ENCODE data around the gene EXPH5. TPM values are rescaled to one million over a fixed set of nuclear protein-coding genes. Genes with fewer than 3 reads are reported as not detected.

EXPH5 gene
- total and polyA plus RNA-seq, 2 donors (not counting 1 experiment from before 2014, with no cell fraction given) = 0.12 to 0.37 TPM

DNA sequence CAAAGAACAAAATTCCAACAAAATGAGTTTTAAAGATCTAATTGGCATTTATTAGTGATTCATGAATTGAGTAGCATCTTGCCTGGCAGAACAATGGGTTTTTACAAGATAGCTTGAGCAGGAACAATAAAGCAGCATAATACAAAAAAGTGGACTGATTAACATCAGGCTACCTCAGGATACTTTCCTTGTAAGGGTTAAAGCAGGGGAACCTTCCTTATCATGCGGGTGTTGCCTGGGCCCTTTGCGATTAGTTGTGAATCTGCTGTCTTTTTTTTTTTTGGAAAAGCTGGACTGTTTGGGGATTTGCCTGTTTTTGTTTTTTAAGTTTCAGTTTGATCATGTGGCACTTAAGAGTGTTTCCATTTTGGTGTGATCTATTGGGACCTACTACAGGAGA lies 37.5 kb downstream of the EXPH5 start:
- Histone ChIP-seq H3K79me2 (ENCODE audit: control insufficient read depth, insufficient read depth, low read length) (no peaks in the 10 kb centered on the region), H4K20me1 (ENCODE audit: control insufficient read depth, insufficient read depth, low read length, poor library complexity, severe bottlenecking) (no peaks in the 10 kb centered on the region), H3K4me2 (replicated peaks; ENCODE audit: low read depth, low read length, poor library complexity, severe bottlenecking) (no peak overlapping the region), H3K36me3 (replicated peaks in 1 of 2; ENCODE audit: control extremely low read depth in 1 of 2, control insufficient read depth in 1 of 2, extremely low read depth in 1 of 2, insufficient read depth in 2 of 2, low read length in 1 of 2) (no peaks in the 10 kb centered on the region), H3K4me3 (ENCODE audit: control extremely low read depth in 1 of 5, extremely low read depth in 1 of 5, insufficient read depth in 1 of 5, low read depth in 2 of 5, low read length in 4 of 5) (no peak overlapping the region), H3K27ac (ENCODE audit: low read length in 2 of 2) (no peak overlapping the region), H3K27me3 (replicated peaks in 1 of 4; ENCODE audit: control extremely low read depth in 1 of 4, control insufficient read depth in 3 of 4, insufficient read depth in 4 of 4, low read length in 3 of 4) (no peaks in the 10 kb centered on the region), H3K9me3 (ENCODE audit: control extremely low read depth in 1 of 3, control insufficient read depth in 2 of 3, insufficient read depth in 1 of 3, low read length in 2 of 3) (no peaks in the 10 kb centered on the region), H3K9ac (ENCODE audit: low read length) (no peak overlapping the region), H3K4me1 (ENCODE audit: control insufficient read depth in 2 of 2, insufficient read depth in 2 of 2, low read length in 2 of 2) (no peaks in the 10 kb centered on the region), H2AFZ (ENCODE audit: insufficient read depth, low read depth, low read length, poor library complexity, severe bottlenecking) (no peak overlapping the region)
- intact Hi-C loops (cut with micrococcal nuclease) = no loop called here
- ATAC-seq (ENCODE audit: low read depth) = no peak
- ChIA-PET POLR2A (no interaction called here), CTCF (no interaction called here)
- H3K4me1 Mint-ChIP-seq = no peaks in the 10 kb centered on the region
- no peaks in the 10 kb centered on the region for H3K9me3 Mint-ChIP-seq (ENCODE audit: insufficient read depth)
- H3K4me3 Mint-ChIP-seq = no peak overlapping the region
- WGBS (ENCODE audit: insufficient coverage) = 100% methylated on average over 2 of the region's 2 CpGs
- peaks cover 13% of the 10 kb centered on the region for H3K27me3 Mint-ChIP-seq
- no peak for TF ChIP-seq EZH2 (IDR thresholded peaks at IDR 0.05; ENCODE audit: borderline replicate concordance, insufficient read depth, low read depth, low read length, poor library complexity, severe bottlenecking)
- TF ChIP-seq, protein P1, sequence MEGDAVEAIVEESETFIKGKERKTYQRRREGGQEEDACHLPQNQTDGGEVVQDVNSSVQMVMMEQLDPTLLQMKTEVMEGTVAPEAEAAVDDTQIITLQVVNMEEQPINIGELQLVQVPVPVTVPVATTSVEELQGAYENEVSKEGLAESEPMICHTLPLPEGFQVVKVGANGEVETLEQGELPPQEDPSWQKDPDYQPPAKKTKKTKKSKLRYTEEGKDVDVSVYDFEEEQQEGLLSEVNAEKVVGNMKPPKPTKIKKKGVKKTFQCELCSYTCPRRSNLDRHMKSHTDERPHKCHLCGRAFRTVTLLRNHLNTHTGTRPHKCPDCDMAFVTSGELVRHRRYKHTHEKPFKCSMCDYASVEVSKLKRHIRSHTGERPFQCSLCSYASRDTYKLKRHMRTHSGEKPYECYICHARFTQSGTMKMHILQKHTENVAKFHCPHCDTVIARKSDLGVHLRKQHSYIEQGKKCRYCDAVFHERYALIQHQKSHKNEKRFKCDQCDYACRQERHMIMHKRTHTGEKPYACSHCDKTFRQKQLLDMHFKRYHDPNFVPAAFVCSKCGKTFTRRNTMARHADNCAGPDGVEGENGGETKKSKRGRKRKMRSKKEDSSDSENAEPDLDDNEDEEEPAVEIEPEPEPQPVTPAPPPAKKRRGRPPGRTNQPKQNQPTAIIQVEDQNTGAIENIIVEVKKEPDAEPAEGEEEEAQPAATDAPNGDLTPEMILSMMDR (IDR thresholded peaks at IDR 0.05) = no peak
- H3K27ac Mint-ChIP-seq = no peak overlapping the region
- no peak for DNase-seq

DNA sequence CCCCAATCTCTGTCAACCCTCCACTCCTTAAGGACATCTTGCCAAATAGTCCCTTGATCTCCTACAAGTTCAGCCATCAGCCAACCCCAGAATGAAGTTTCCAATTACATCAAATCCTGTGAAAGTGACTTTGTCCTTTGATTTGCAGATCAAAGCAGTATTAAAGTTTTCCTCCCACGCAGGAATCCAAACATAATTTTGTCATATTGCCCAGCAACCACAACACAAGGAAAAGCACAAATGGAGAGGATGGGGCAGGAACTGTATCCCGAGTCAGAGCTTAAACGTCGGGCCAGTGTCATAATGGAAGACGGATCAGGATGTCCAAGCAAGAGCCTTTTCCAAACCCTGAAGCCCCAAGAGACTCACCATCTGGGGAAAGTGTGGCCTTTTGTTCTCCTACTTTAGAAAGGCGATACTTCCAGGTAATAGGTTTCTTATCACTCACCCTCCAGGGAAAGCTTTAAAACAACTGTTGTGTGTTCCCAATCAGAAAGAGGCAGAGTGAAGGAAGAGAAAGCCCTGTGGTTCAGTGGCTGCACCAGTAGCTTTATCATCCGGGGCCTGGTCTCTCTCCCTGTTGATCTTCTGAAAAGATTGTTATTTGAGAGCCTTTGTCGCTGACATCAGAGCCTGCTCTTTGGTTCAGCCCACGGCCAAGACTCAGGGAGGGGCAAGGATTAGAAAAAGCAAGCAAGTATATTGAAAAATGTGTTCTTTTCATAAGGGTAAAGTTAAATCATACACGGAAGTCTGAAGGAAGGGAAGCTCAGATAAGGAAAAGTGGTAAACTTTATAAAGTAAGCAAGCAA lies 41.7 kb downstream of the EXPH5 start:
- no peaks in the 10 kb centered on the region for H3K36me3 ChIP-seq (replicated peaks in 1 of 2; ENCODE audit: control extremely low read depth in 1 of 2, control insufficient read depth in 1 of 2, extremely low read depth in 1 of 2, insufficient read depth in 2 of 2, low read length in 1 of 2)
- no peak for DNase-seq
- H4K20me1 ChIP-seq (ENCODE audit: control insufficient read depth, insufficient read depth, low read length, poor library complexity, severe bottlenecking) = no peaks in the 10 kb centered on the region
- Mint-ChIP-seq H3K27me3 (peaks cover 7% of the 10 kb centered on the region), H3K9me3 (ENCODE audit: insufficient read depth) (no peaks in the 10 kb centered on the region), H3K27ac (no peak overlapping the region), H3K4me1 (no peaks in the 10 kb centered on the region), H3K4me3 (no peak overlapping the region)
- intact Hi-C loops (cut with micrococcal nuclease) = no loop called here
- 84% methylated on average over 6 of the region's 10 CpGs for WGBS (ENCODE audit: insufficient coverage)
- ATAC-seq (ENCODE audit: low read depth) = no peak
- H3K27me3 ChIP-seq (replicated peaks in 1 of 4; ENCODE audit: control extremely low read depth in 1 of 4, control insufficient read depth in 3 of 4, insufficient read depth in 4 of 4, low read length in 3 of 4) = no peaks in the 10 kb centered on the region
- H3K79me2 ChIP-seq (ENCODE audit: control insufficient read depth, insufficient read depth, low read length) = no peaks in the 10 kb centered on the region
- CTCF ChIA-PET = no interaction called here
- H3K4me3 ChIP-seq (ENCODE audit: control extremely low read depth in 1 of 5, extremely low read depth in 1 of 5, insufficient read depth in 1 of 5, low read depth in 2 of 5, low read length in 4 of 5) = no peak overlapping the region
- H3K27ac ChIP-seq (ENCODE audit: low read length in 2 of 2) = no peak overlapping the region
- no peak overlapping the region for H3K9ac ChIP-seq (ENCODE audit: low read length)
- H3K4me1 ChIP-seq (ENCODE audit: control insufficient read depth in 2 of 2, insufficient read depth in 2 of 2, low read length in 2 of 2) = no peaks in the 10 kb centered on the region
- no peaks in the 10 kb centered on the region for H3K9me3 ChIP-seq (ENCODE audit: control extremely low read depth in 1 of 3, control insufficient read depth in 2 of 3, insufficient read depth in 1 of 3, low read length in 2 of 3)
- no peak overlapping the region for H2AFZ ChIP-seq (ENCODE audit: insufficient read depth, low read depth, low read length, poor library complexity, severe bottlenecking)
- TF ChIP-seq, protein P1 (IDR thresholded peaks at IDR 0.05) = no peak
- no peak for TF ChIP-seq EZH2 (IDR thresholded peaks at IDR 0.05; ENCODE audit: borderline replicate concordance, insufficient read depth, low read depth, low read length, poor library complexity, severe bottlenecking)
- no peak overlapping the region for H3K4me2 ChIP-seq (replicated peaks; ENCODE audit: low read depth, low read length, poor library complexity, severe bottlenecking)
- POLR2A ChIA-PET = no interaction called here
